ENCODE results near the gene KCND1. TPM values are rescaled to one million over a fixed set of nuclear protein-coding genes. Genes with fewer than 3 reads are reported as not detected.

The KCND1 gene
- 0.86 to 2.0 TPM (median 1.2 TPM) in 5 replicates for total RNA-seq (2022; extraction: Qiagen RNA extraction; ENCODE audit: low read depth)

GRCh38 chrX:48971249-48972219 is at the start of gene KCND1:
Gene KCND1, minus strand, starts transcription at chrX:48971844. Its CDS starts 1,573 bp downstream, at chrX:48970271.

GRCh38 chrX:49002091-49002935 is 30.7 kb upstream of the KCND1 start, which contains the start of gene GRIPAP1:
Gene GRIPAP1, minus strand, starts transcription at chrX:49002264. Its CDS starts 35 bp downstream, at chrX:49002229.

GRCh38 chrX:48957477-48957826 is 14.2 kb downstream of the KCND1 start, which contains the start of gene OTUD5:
Gene OTUD5, minus strand, starts transcription at chrX:48957607. Its CDS starts 37 bp downstream, at chrX:48957570.

GRCh38 chrX:48918643-48919340 is 52.9 kb downstream of the KCND1 start, which contains the start of gene PIM2:
Gene PIM2, minus strand, starts transcription at chrX:48919024. Its CDS starts 190 bp downstream, at chrX:48918834.

GRCh38 chrX:48911412-48912182 is 60.0 kb downstream of the KCND1 start, which contains the start of gene SLC35A2:
Gene SLC35A2, minus strand, starts transcription at chrX:48911646. Its CDS starts 10 bp downstream, at chrX:48911636.

Other genes with a start within 250 kb of the KCND1 start
- not detected in 5 replicates for gene GLOD5, start 210.1 kb downstream of the KCND1 start, total RNA-seq (2022; extraction: Qiagen RNA extraction; ENCODE audit: low read depth)
- not detected in 5 replicates for gene GATA1, start 185.3 kb downstream of the KCND1 start, total RNA-seq (2022; extraction: Qiagen RNA extraction; ENCODE audit: low read depth)
- 22.9 to 33.4 TPM (median 29.2 TPM) in 5 replicates for gene HDAC6, start 169.8 kb downstream of the KCND1 start, total RNA-seq (2022; extraction: Qiagen RNA extraction; ENCODE audit: low read depth)
- 0.10 TPM in 1 of 5 replicates, not detected in the others for gene ERAS, start 145.3 kb downstream of the KCND1 start, total RNA-seq (2022; extraction: Qiagen RNA extraction; ENCODE audit: low read depth)
- 18.4 to 50.4 TPM (median 44.8 TPM) in 5 replicates for gene PCSK1N, start 136.2 kb downstream of the KCND1 start, total RNA-seq (2022; extraction: Qiagen RNA extraction; ENCODE audit: low read depth)
- gene TIMM17B, start 74.1 kb downstream of the KCND1 start, total RNA-seq (2022; extraction: Qiagen RNA extraction; ENCODE audit: low read depth), result 80.5 to 110 TPM (median 105 TPM) in 5 replicates
- 97.6 to 109 TPM (median 105 TPM) in 5 replicates for gene PQBP1, start 73.9 kb downstream of the KCND1 start, total RNA-seq (2022; extraction: Qiagen RNA extraction; ENCODE audit: low read depth)
- 53.9 to 71.3 TPM (median 67.3 TPM) in 5 replicates for gene SLC35A2, start 60.2 kb downstream of the KCND1 start, total RNA-seq (2022; extraction: Qiagen RNA extraction; ENCODE audit: low read depth)
- gene PIM2, start 52.8 kb downstream of the KCND1 start, total RNA-seq (2022; extraction: Qiagen RNA extraction; ENCODE audit: low read depth), result 10.7 to 12.1 TPM (median 11.5 TPM) in 5 replicates
- 60.6 to 69.6 TPM (median 64.6 TPM) in 5 replicates for gene OTUD5, start 14.2 kb downstream of the KCND1 start, total RNA-seq (2022; extraction: Qiagen RNA extraction; ENCODE audit: low read depth)
- 22.2 to 24.2 TPM (median 23.0 TPM) in 5 replicates for gene GRIPAP1, start 30.4 kb upstream of the KCND1 start, total RNA-seq (2022; extraction: Qiagen RNA extraction; ENCODE audit: low read depth)
- gene TFE3, start 71.5 kb upstream of the KCND1 start, total RNA-seq (2022; extraction: Qiagen RNA extraction; ENCODE audit: low read depth), result 49.2 to 63.4 TPM (median 61.8 TPM) in 5 replicates
- gene CCDC120, start 87.2 kb upstream of the KCND1 start, total RNA-seq (2022; extraction: Qiagen RNA extraction; ENCODE audit: low read depth), result 3.2 to 4.7 TPM (median 3.6 TPM) in 5 replicates
- 32.8 to 48.2 TPM (median 42.6 TPM) in 5 replicates for gene PRAF2, start 102.2 kb upstream of the KCND1 start, total RNA-seq (2022; extraction: Qiagen RNA extraction; ENCODE audit: low read depth)
- gene WDR45, start 108.0 kb upstream of the KCND1 start, total RNA-seq (2022; extraction: Qiagen RNA extraction; ENCODE audit: low read depth), result 54.9 to 65.6 TPM (median 58.5 TPM) in 5 replicates
- gene GPKOW, start 151.9 kb upstream of the KCND1 start, total RNA-seq (2022; extraction: Qiagen RNA extraction; ENCODE audit: low read depth), result 23.2 to 26.7 TPM (median 24.8 TPM) in 5 replicates
- 2.7 to 3.7 TPM (median 3.1 TPM) in 5 replicates for gene MAGIX, start 190.9 kb upstream of the KCND1 start, total RNA-seq (2022; extraction: Qiagen RNA extraction; ENCODE audit: low read depth)
- gene PLP2, start 200.1 kb upstream of the KCND1 start, total RNA-seq (2022; extraction: Qiagen RNA extraction; ENCODE audit: low read depth), result 307 to 435 TPM (median 429 TPM) in 5 replicates
- gene PRICKLE3, start 214.5 kb upstream of the KCND1 start, total RNA-seq (2022; extraction: Qiagen RNA extraction; ENCODE audit: low read depth), result 12.7 to 22.2 TPM (median 20.7 TPM) in 5 replicates
- 2.4 to 3.6 TPM (median 3.1 TPM) in 5 replicates for gene SYP, start 228.3 kb upstream of the KCND1 start, total RNA-seq (2022; extraction: Qiagen RNA extraction; ENCODE audit: low read depth)